Aortic smooth muscle cell (primary cell): ENCODE data around the gene MARVELD2. TPM values are rescaled to one million over a fixed set of nuclear protein-coding genes. Genes with fewer than 3 reads are reported as not detected.

Experiments
- total RNA-seq: library from RNA; depleted of rRNA; stranded (reverse); fragments of >200 nt; gene quantifications from 2 replicates; pipeline ENCODE4 v1.2.3, GENCODE V29; 2014

MARVELD2 gene, protein sequence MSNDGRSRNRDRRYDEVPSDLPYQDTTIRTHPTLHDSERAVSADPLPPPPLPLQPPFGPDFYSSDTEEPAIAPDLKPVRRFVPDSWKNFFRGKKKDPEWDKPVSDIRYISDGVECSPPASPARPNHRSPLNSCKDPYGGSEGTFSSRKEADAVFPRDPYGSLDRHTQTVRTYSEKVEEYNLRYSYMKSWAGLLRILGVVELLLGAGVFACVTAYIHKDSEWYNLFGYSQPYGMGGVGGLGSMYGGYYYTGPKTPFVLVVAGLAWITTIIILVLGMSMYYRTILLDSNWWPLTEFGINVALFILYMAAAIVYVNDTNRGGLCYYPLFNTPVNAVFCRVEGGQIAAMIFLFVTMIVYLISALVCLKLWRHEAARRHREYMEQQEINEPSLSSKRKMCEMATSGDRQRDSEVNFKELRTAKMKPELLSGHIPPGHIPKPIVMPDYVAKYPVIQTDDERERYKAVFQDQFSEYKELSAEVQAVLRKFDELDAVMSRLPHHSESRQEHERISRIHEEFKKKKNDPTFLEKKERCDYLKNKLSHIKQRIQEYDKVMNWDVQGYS
- total RNA-seq, result 1.3 and 1.9 TPM in 2 replicates

DNA sequence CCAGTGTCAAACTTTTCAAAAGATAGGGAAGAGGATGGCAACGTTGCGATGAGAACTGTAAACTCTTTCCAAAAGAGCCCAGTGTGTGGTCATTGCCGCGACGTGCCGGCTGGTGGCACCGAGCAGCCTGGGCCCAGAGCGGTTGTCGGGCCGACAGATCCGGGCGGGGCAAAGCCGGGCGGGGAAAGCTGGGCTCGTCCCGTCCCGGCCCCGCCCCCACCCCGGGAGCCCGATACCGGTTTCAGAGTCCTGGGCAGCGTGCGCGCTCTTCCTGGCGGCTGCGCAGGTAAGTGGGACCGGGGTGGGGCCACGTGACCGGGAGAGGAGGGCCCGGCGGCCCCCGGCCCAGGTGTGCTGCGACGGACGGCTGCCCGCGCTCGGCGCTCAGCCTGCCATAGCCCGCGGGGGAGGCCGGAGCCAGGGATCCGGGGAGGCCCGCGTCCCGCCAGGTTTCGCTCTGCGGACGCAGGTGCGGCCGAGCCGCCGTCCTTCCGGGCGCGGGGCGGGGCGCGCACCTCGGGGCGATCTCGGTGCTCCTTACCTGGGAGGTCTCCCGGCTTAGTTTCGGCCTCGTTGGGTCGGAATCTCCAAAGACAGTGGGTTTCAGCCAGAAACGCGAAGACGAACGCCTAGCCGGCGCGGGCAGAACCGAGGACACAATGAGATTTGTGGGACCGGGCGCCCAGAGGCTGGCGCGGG lies at the start of gene MARVELD2:
TSS of gene MARVELD2 (plus strand) at position 232 of the 699 bp plus-strand sequence. CDS start 4,270 bp downstream, outside the sequence.

DNA sequence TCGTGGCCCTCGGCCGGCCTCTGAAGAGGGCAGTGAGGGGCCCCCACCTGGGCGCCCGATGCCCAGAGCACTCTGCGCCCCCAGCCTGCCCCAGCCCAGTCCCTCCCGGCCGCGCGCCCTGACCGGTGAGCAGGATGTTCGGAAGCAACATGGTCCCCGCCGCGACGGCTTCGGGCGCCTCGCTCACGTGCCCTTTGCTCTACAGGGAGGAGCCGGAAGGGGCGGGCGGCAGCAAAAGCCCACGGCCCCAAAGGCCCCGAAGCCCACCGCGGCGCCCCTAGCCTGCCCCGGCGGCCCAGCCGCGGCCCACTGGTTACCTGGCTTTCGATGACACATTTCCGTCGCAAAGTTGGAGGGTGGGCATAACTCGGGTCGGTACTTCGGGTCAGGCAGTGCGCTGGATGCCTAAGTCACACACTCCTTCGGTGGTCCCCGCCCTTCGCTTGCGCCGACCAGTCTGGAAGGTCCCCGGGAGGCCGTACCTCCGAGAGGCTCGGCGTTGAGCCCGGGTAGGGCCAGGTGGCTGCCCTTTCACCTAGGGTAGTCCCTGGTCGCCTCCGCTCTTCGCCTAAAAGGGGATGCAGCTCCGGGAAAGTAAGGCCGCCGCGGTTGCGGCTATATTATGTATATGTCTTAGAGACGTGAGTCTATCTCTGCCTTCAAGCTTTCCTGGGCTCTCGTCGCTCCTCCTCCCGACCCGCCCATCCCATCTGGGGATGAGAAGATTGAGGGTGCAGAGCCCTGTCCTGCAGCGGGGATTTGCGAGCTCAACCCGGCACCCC lies 45.4 kb upstream of the MARVELD2 start, which contains the start of the genes AK6, RAD17 and TAF9:
TSS of gene AK6 (minus strand) at position 181 of the 782 bp plus-strand sequence. CDS start at position 151, 30 bp downstream.
TSS of gene RAD17 (plus strand) at position 479 of the 782 bp plus-strand sequence. CDS start 2,391 bp downstream, outside the sequence.
TSS of gene TAF9 (minus strand) at position 181 of the 782 bp plus-strand sequence. CDS start 3,783 bp downstream, outside the sequence.

DNA sequence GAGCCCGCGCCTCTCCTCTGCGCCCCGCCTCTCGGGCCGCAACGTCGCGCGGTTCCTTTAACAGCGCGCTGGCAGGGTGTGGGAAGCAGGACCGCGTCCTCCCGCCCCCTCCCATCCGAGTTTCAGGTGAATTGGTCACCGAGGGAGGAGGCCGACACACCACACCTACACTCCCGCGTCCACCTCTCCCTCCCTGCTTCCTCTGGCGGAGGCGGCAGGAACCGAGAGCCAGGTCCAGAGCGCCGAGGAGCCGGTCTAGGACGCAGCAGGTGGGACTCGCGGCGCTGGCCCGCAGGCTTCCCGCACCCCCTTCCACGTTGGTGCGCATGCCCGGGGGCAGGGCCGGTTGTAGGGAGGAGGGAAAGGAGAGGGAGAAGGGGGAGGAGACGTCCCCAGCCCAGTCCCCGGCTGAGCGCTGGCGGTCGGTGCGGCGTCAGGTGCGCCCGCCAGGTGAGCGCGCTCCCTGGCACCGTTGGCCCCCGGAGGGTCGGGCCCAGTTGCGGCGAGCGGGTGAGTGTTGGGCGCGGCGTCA lies 77.5 kb downstream of the MARVELD2 start, which contains the start of gene OCLN:
TSS of gene OCLN (plus strand) at position 400 of the 532 bp plus-strand sequence. CDS start 11,455 bp downstream, outside the sequence.

Other genes starting within 250 kb of the MARVELD2 start
- gene CCNB1, start 248.0 kb upstream of the MARVELD2 start, total RNA-seq, result 81.9 and 124 TPM in 2 replicates
- gene CENPH, start 225.5 kb upstream of the MARVELD2 start, total RNA-seq, result 12.6 and 14.0 TPM in 2 replicates
- gene CDK7, start 180.2 kb upstream of the MARVELD2 start, total RNA-seq, result 40.3 and 48.7 TPM in 2 replicates
- 3.4 and 4.8 TPM in 2 replicates for gene CCDC125, start 82.3 kb upstream of the MARVELD2 start, total RNA-seq
- 43.3 and 54.7 TPM in 2 replicates for gene AK6, start 45.6 kb upstream of the MARVELD2 start, total RNA-seq
- gene TAF9, start 45.6 kb upstream of the MARVELD2 start, total RNA-seq, result 78.1 and 87.4 TPM in 2 replicates
- gene RAD17, start 45.3 kb upstream of the MARVELD2 start, total RNA-seq, result 16.0 and 16.8 TPM in 2 replicates
- 0.66 and 1.1 TPM in 2 replicates for gene OCLN, start 77.7 kb downstream of the MARVELD2 start, total RNA-seq
- gene GTF2H2C, start 145.1 kb downstream of the MARVELD2 start, total RNA-seq, result 37.6 and 42.5 TPM in 2 replicates